OCI-LY1 (cell line): Measurements from ENCODE around the gene TPRG1.

Source experiments
- H2AFZ ChIP-seq: fragments of 200-600 bp; sonication (generic), shearing (Covaris generic); 2 replicates; pipeline ENCODE4 v1.6.0; 2014; ENCODE audit warnings: antibody characterized with exemption, mild to moderate bottlenecking, low read length
- H3F3A ChIP-seq: fragments of 200-600 bp; sonication (generic), shearing (Covaris generic); 2 replicates; pipeline ENCODE4 v1.6.0; 2014; ENCODE audit warnings: mild to moderate bottlenecking, antibody characterized with exemption, low read length, moderate library complexity; ENCODE audit not compliant: insufficient read depth
- H3K27ac ChIP-seq: fragments of 200-600 bp; sonication (generic); 2 replicates; pipeline ENCODE4 v1.5.1; 2014; ENCODE audit warnings: low read length, mixed run types, mild to moderate bottlenecking, low read depth; ENCODE audit not compliant: poor library complexity, severe bottlenecking
- H3K27me3 ChIP-seq: fragments of 200-600 bp; sonication (generic); 2 replicates; pipeline ENCODE4 v1.6.0; 2014; ENCODE audit warnings: antibody characterized with exemption, mild to moderate bottlenecking, low read length, moderate library complexity; ENCODE audit not compliant: insufficient read depth
- H3K36me3 ChIP-seq: fragments of 200-600 bp; sonication (generic); 2 replicates; pipeline ENCODE4 v1.6.1; 2014; ENCODE audit warnings: mild to moderate bottlenecking, antibody characterized with exemption, low read length, moderate library complexity, mixed read lengths; ENCODE audit not compliant: insufficient read depth
- H3K4me1 ChIP-seq: fragments of 200-600 bp; sonication (generic); 2 replicates; pipeline ENCODE4 v1.5.1; 2014; ENCODE audit warnings: mild to moderate bottlenecking, low read length, moderate library complexity; ENCODE audit not compliant: insufficient read depth, severe bottlenecking
- H3K4me2 ChIP-seq: fragments of 200-600 bp; sonication (generic), shearing (Covaris generic); 2 replicates; pipeline ENCODE4 v1.6.1; 2014; ENCODE audit warnings: low read length
- H3K4me3 ChIP-seq: fragments of 200-600 bp; sonication (generic); 2 replicates; pipeline ENCODE4 v1.5.1; 2014; ENCODE audit warnings: low read length, low read depth, mild to moderate bottlenecking, mixed read lengths; ENCODE audit not compliant: poor library complexity, severe bottlenecking
- H3K79me2 ChIP-seq: fragments of 200-600 bp; shearing (Covaris generic); 2 replicates; pipeline ENCODE4 v1.6.1; 2016; ENCODE audit warnings: mixed run types, low read length, mixed read lengths; ENCODE audit not compliant: insufficient read depth
- H3K9ac ChIP-seq: fragments of 200-600 bp; sonication (generic), shearing (Covaris generic); 2 replicates; pipeline ENCODE4 v1.6.1; 2014; ENCODE audit warnings: mild to moderate bottlenecking, low read length, mixed read lengths
- H3K9me2 ChIP-seq: fragments of 200-600 bp; sonication (generic), shearing (Covaris generic); 2 replicates; pipeline ENCODE4 v1.6.1; 2014; ENCODE audit warnings: low read depth, mild to moderate bottlenecking, low read length, mixed read lengths
- H3K9me3 ChIP-seq: fragments of 200-600 bp; shearing (Covaris generic); 2 replicates; pipeline ENCODE4 v1.6.1; 2014; ENCODE audit warnings: low read length, mixed read lengths
- H4K20me1 ChIP-seq: fragments of 200-600 bp; sonication (generic), shearing (Covaris generic); 2 replicates; pipeline ENCODE4 v1.6.0; 2016; ENCODE audit warnings: mild to moderate bottlenecking, low read length; ENCODE audit not compliant: insufficient read depth
- EZH2 ChIP-seq: fragments of 200-600 bp; sonication (generic), shearing (Covaris generic); IDR thresholded peaks from 2 replicates; pipeline ENCODE4 v1.8.0; 2017; ENCODE audit warnings: borderline replicate concordance, mixed run types, mild to moderate bottlenecking, antibody characterized with exemption, low read length, moderate library complexity, mixed read lengths
- TF ChIP-seq, protein P1 (sequence below): fragments of 200-600 bp; sonication (generic), shearing (Covaris generic); IDR thresholded peaks from 2 replicates; pipeline ENCODE4 v1.5.1; 2017; ENCODE audit warnings: mild to moderate bottlenecking, antibody characterized with exemption, low read length, moderate library complexity, mixed read lengths

The TPRG1 gene

DNA sequence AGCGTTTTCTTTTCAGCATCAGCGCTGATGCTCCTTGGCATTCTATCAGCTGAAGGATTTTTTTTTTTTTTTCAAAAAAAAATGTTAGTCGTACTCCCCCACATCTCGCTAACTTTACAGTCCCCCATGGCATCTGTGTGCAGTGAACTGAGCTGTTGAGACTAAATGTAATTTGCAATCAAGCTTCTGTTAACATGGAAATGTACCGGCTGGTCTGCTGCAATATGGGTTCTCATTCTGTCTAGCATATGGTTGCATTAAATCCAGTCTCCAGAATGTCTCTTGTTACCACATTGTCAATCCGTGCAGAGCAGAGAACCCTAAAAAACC, 32.2 kb upstream of the TPRG1 start:
- no peak overlapping the region for H3K4me3 ChIP-seq
- TF ChIP-seq EZH2: no peak
- TF ChIP-seq, protein P1, sequence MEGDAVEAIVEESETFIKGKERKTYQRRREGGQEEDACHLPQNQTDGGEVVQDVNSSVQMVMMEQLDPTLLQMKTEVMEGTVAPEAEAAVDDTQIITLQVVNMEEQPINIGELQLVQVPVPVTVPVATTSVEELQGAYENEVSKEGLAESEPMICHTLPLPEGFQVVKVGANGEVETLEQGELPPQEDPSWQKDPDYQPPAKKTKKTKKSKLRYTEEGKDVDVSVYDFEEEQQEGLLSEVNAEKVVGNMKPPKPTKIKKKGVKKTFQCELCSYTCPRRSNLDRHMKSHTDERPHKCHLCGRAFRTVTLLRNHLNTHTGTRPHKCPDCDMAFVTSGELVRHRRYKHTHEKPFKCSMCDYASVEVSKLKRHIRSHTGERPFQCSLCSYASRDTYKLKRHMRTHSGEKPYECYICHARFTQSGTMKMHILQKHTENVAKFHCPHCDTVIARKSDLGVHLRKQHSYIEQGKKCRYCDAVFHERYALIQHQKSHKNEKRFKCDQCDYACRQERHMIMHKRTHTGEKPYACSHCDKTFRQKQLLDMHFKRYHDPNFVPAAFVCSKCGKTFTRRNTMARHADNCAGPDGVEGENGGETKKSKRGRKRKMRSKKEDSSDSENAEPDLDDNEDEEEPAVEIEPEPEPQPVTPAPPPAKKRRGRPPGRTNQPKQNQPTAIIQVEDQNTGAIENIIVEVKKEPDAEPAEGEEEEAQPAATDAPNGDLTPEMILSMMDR: no peak
- H3K9ac ChIP-seq: no peak overlapping the region
- no peaks in the 10 kb centered on the region for H3K36me3 ChIP-seq
- no peaks in the 10 kb centered on the region for H3K27me3 ChIP-seq
- no peaks in the 10 kb centered on the region for H3K9me3 ChIP-seq
- H2AFZ ChIP-seq: no peak overlapping the region
- H3K79me2 ChIP-seq: no peaks in the 10 kb centered on the region
- no peaks in the 10 kb centered on the region for H3K9me2 ChIP-seq
- no peaks in the 10 kb centered on the region for H3K4me1 ChIP-seq
- no peak overlapping the region for H3K27ac ChIP-seq
- no peaks in the 10 kb centered on the region for H4K20me1 ChIP-seq
- H3K4me2 ChIP-seq: no peak overlapping the region
- no peaks in the 10 kb centered on the region for H3F3A ChIP-seq

DNA sequence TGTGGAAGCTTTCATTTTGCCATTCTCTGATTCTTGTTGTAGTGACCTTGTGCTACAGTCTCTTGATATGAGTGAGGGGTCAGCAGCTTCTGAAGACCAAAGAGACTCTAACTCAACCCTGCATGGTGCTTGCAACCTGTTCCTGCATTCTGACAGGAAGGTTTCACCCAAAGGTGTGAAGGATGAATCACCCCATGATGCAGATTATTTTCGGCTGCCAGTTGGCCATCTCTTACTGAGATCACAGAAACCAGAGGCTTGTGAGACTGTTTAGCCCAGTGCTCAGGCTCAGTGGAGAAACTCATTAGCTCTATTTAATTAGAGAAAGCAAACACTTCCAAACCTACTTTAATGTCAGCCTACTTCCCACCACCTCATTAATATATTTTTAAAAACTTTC, 29.2 kb upstream of the TPRG1 start:
- no peaks in the 10 kb centered on the region for H3K36me3 ChIP-seq
- no peak overlapping the region for H3K9ac ChIP-seq
- TF ChIP-seq, protein P1: no peak
- no peak for TF ChIP-seq EZH2
- H3K9me2 ChIP-seq: no peaks in the 10 kb centered on the region
- H3F3A ChIP-seq: no peaks in the 10 kb centered on the region
- H3K79me2 ChIP-seq: no peaks in the 10 kb centered on the region
- H2AFZ ChIP-seq: no peak overlapping the region
- no peak overlapping the region for H3K4me2 ChIP-seq
- H3K9me3 ChIP-seq: no peaks in the 10 kb centered on the region
- H3K4me1 ChIP-seq: no peaks in the 10 kb centered on the region
- no peak overlapping the region for H3K27ac ChIP-seq
- no peak overlapping the region for H3K4me3 ChIP-seq
- H4K20me1 ChIP-seq: no peaks in the 10 kb centered on the region
- H3K27me3 ChIP-seq: no peaks in the 10 kb centered on the region

DNA sequence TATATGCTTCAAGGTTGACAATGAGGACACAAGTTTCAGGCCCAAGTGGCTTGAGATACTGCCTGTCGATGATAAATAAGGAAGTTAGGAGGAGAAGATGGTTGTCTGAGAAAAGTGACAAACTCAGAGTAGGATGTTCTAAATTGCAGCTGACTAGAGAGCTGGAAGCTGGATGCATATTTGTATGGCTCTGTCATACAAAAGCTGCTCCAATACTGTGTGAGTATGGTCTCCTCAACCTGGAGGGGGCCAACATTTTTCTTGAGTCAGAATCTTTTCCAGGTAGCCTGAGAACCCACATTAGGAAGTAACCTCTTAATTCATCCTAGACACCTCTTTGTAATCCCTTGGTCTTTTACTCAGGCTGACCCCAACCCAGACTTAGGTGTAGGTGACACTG, 28.4 kb upstream of the TPRG1 start:
- Histone ChIP-seq H3K4me2 (no peak overlapping the region), H3K27me3 (no peaks in the 10 kb centered on the region), H3K27ac (no peak overlapping the region), H3K79me2 (no peaks in the 10 kb centered on the region), H3K4me3 (no peak overlapping the region), H3F3A (no peaks in the 10 kb centered on the region), H3K36me3 (no peaks in the 10 kb centered on the region), H4K20me1 (no peaks in the 10 kb centered on the region), H2AFZ (no peak overlapping the region), H3K9me3 (no peaks in the 10 kb centered on the region), H3K4me1 (no peaks in the 10 kb centered on the region), H3K9ac (no peak overlapping the region), H3K9me2 (no peaks in the 10 kb centered on the region)
- no peak for TF ChIP-seq EZH2
- TF ChIP-seq, protein P1: no peak
